OCI-LY3 (cell line): Measurements from ENCODE around the gene ABHD12.

Source experiments
- H2AFZ ChIP-seq: fragments of 200-600, 300-600 bp; shearing (Covaris generic); 2 replicates; pipeline ENCODE4 v1.6.0; 2014; ENCODE audit warnings: antibody characterized with exemption, low read depth, low read length
- H3K27ac ChIP-seq: fragments of 200-600, 300-600 bp; sonication (generic); 2 replicates; pipeline ENCODE4 v1.5.1; 2014; ENCODE audit warnings: mild to moderate bottlenecking, low read length, moderate library complexity, mixed read lengths
- H3K27me3 ChIP-seq: fragments of 200-600, 300-600 bp; sonication (generic); 2 replicates; pipeline ENCODE4 v1.6.1; 2014; ENCODE audit warnings: low read depth, low read length, mixed read lengths
- H3K36me3 ChIP-seq: fragments of 200-600, 300-600 bp; sonication (generic); replicated peaks from 2 replicates; pipeline ENCODE3; 2014; ENCODE audit warnings: low read depth, low read length, mixed read lengths
- H3K4me1 ChIP-seq: fragments of 300-600, 200-600 bp; sonication (generic); 2 replicates; pipeline ENCODE4 v1.6.1; 2014; ENCODE audit warnings: low read length, mixed read lengths
- H3K4me2 ChIP-seq: fragments of 200-600, 300-600 bp; sonication (generic); 2 replicates; pipeline ENCODE4 v1.6.1; 2014; ENCODE audit warnings: low read length, mixed read lengths
- H3K4me3 ChIP-seq: fragments of 300-600, 200-600 bp; sonication (generic); 2 replicates; pipeline ENCODE4 v1.5.1; 2014; ENCODE audit warnings: antibody characterized with exemption, mild to moderate bottlenecking, low read length, moderate library complexity
- H3K79me2 ChIP-seq: fragments of 300-600, 200-600 bp; shearing (Covaris generic); 2 replicates; pipeline ENCODE4 v1.6.1; 2014; ENCODE audit warnings: mild to moderate bottlenecking, low read length, mixed read lengths
- H3K9ac ChIP-seq: fragments of 300-600, 200-600 bp; shearing (Covaris generic); 2 replicates; pipeline ENCODE4 v1.6.0; 2014; ENCODE audit warnings: mild to moderate bottlenecking, low read length, moderate library complexity
- H3K9me3 ChIP-seq: fragments of 200-600, 300-600 bp; shearing (Covaris generic); 2 replicates; pipeline ENCODE4 v1.6.1; 2014; ENCODE audit warnings: low read length, mixed read lengths; ENCODE audit not compliant: insufficient read depth
- H4K20me1 ChIP-seq: fragments of 200-600, 300-600 bp; sonication (generic); 2 replicates; pipeline ENCODE4 v1.6.1; 2016; ENCODE audit warnings: low read length, mixed read lengths; ENCODE audit not compliant: insufficient read depth
- EZH2phosphoT487 ChIP-seq: fragments of 200-600 bp; shearing (Covaris generic); IDR thresholded peaks from 2 replicates; pipeline ENCODE4 v1.6.1; 2018; ENCODE audit warnings: antibody characterized with exemption, mixed run types, low read depth
- TF ChIP-seq, protein P1 (sequence below): fragments of 200-600, 300-600 bp; sonication (generic); IDR thresholded peaks from 2 replicates; pipeline ENCODE4 v1.5.1; 2014; ENCODE audit warnings: antibody characterized with exemption, low read length, low read depth

The ABHD12 gene

DNA sequence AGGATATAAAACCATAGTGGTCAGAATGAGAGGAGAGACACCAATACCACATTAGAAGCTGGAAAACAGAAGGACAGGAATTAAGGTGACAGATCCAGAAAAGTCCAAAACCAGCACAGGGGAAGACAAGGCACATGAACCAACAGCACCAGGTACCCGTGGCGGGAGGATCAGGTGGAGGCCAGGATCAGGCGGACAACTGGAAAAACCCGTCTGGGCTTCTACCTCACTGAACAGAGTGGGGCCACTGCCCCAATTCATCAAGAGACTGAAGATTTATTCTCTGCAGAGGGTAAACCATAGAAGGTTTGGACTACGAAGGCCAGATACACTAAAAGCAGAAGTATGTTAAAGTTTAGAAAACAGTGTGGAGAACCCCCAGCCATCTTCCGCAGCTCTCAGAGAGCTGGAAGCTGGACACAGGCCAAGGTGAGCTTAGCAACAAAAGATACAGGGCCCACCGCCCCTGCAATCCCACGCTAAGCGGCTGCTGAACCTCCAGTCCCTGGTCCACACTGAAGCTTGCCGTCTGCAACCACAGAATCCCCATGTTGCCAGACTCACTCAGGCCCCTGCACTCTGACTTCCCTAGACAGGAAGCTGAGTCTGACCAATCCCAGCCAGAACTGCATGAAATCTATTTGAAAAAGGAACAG, 29.9 kb downstream of the ABHD12 start:
- H3K9me3 ChIP-seq: no peaks in the 10 kb centered on the region
- H3K4me3 ChIP-seq: no peak overlapping the region
- H3K27me3 ChIP-seq: no peaks in the 10 kb centered on the region
- peaks cover 17% of the 10 kb centered on the region for H4K20me1 ChIP-seq
- no peak overlapping the region for H3K27ac ChIP-seq
- TF ChIP-seq, protein P1, sequence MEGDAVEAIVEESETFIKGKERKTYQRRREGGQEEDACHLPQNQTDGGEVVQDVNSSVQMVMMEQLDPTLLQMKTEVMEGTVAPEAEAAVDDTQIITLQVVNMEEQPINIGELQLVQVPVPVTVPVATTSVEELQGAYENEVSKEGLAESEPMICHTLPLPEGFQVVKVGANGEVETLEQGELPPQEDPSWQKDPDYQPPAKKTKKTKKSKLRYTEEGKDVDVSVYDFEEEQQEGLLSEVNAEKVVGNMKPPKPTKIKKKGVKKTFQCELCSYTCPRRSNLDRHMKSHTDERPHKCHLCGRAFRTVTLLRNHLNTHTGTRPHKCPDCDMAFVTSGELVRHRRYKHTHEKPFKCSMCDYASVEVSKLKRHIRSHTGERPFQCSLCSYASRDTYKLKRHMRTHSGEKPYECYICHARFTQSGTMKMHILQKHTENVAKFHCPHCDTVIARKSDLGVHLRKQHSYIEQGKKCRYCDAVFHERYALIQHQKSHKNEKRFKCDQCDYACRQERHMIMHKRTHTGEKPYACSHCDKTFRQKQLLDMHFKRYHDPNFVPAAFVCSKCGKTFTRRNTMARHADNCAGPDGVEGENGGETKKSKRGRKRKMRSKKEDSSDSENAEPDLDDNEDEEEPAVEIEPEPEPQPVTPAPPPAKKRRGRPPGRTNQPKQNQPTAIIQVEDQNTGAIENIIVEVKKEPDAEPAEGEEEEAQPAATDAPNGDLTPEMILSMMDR: no peak
- no peak for TF ChIP-seq EZH2phosphoT487
- H2AFZ ChIP-seq: no peak overlapping the region
- H3K79me2 ChIP-seq: peaks cover 29% of the 10 kb centered on the region
- peaks cover 7% of the 10 kb centered on the region for H3K36me3 ChIP-seq
- no peak overlapping the region for H3K4me2 ChIP-seq
- no peaks in the 10 kb centered on the region for H3K4me1 ChIP-seq
- no peak overlapping the region for H3K9ac ChIP-seq

DNA sequence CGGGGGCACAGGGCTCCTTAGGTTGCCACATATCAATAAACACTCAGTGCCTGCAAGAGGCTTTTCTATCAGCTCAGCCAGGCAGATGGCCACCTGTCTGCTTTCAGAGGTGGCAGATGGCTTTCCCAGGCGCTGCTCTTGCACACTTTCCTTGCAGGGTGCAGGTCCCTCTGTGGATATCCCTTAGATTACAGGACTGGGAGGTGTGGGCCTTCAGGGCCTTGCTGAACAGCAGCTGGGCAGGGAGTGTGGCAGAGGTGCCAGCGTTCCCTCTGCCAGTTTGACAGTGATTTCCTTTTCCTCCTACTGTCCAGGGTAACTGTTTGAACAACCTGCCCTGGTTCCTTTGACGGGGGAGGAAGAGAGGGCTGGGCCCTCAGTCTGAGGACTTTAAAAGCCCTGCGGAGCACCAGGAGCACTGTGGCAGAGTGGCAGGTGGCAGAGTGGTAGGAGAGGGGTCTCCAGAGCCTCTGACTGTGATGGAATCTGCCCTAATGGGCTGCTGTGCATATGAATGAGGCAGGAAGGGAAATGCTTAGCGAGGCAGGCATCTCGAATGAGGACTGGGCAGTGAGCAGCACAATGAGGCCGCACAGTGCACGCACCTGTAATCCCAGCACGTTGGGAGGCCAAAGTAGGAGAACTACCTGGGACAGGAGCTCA, 34.2 kb downstream of the ABHD12 start:
- Histone ChIP-seq H3K4me1 (peaks cover 7% of the 10 kb centered on the region), H3K36me3 (peaks cover 3% of the 10 kb centered on the region), H3K27ac (no peak overlapping the region), H3K9me3 (no peaks in the 10 kb centered on the region), H3K27me3 (no peaks in the 10 kb centered on the region), H2AFZ (no peak overlapping the region), H3K9ac (no peak overlapping the region), H3K4me2 (no peak overlapping the region), H3K79me2 (peaks cover 35% of the 10 kb centered on the region), H4K20me1 (peaks cover 29% of the 10 kb centered on the region), H3K4me3 (no peak overlapping the region)
- no peak for TF ChIP-seq EZH2phosphoT487
- TF ChIP-seq, protein P1: no peak

DNA sequence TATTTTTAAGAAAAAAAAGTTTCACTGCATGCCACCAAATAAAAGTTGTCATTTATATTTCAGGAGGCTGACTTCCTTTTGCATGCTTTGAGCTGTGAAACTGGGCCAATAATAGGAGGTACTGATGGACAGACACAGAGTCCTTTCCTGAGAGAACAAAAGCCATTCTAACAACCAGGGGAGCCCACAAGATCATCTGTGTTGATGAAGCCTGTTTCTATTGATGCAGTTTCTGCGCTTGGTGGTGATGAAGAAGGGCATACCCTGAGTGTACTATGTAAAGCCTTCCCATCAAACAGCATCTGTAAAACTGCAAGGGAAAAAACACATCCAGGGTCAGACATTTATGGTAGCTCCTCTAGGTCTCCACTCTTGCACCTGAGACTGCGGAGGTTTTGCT, 34.8 kb downstream of the ABHD12 start:
- Histone ChIP-seq H3K9me3 (no peaks in the 10 kb centered on the region), H3K79me2 (peaks cover 35% of the 10 kb centered on the region), H4K20me1 (peaks cover 24% of the 10 kb centered on the region), H3K27me3 (no peaks in the 10 kb centered on the region), H3K4me1 (peaks cover 7% of the 10 kb centered on the region), H3K4me3 (no peak overlapping the region), H3K4me2 (no peak overlapping the region), H2AFZ (no peak overlapping the region), H3K36me3 (peaks cover 3% of the 10 kb centered on the region), H3K9ac (no peak overlapping the region), H3K27ac (no peak overlapping the region)
- TF ChIP-seq EZH2phosphoT487: no peak
- TF ChIP-seq, protein P1: no peak

DNA sequence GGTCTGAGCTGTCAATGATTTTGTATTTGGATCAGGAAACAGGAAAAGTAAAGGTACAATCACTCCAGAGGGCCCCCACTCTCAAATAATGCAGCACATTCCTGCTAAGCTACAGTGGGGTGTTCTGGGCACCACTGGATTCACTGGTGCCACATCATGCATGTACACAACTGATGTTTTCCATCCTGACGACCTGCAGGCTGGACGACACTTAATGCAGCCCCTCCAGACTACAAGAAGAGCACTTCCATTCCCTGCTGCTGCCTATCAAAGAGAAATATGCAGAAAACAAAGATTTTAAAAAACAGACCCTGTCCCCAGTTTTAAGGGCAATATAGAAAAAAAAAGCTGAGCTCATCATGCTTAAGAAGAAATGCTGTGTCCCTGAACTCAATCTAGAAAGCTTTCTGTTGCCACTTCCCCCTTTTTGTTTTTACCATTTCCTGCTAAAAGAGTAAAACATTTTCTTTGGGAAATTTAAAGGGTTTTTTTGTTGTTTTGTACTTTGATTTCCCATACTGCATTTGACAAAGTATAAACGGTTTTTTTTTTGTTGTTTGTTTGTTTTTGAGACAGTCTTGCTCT, 35.5 kb downstream of the ABHD12 start:
- Histone ChIP-seq H3K4me1 (peaks cover 7% of the 10 kb centered on the region), H3K36me3 (peaks cover 3% of the 10 kb centered on the region), H3K27me3 (no peaks in the 10 kb centered on the region), H2AFZ (no peak overlapping the region), H3K9ac (no peak overlapping the region), H3K79me2 (peaks cover 30% of the 10 kb centered on the region), H3K4me3 (no peak overlapping the region), H4K20me1 (peaks cover 22% of the 10 kb centered on the region; the same call in 1 of the 2 replicates), H3K9me3 (no peaks in the 10 kb centered on the region), H3K27ac (no peak overlapping the region), H3K4me2 (no peak overlapping the region)
- TF ChIP-seq, protein P1: no peak
